ENCODE results near the gene LITAFD.
A peak's percentile ranks its signal among the peaks of the same experiment; 100 is the strongest.
"Not testable (repeated sequence)": the region's sequence is repeated elsewhere in the genome, so short reads cannot be mapped to it uniquely, and the experiment has no call there.

Gene LITAFD

GRCh38 chr16:8894736-8895334 lies 12.7 kb downstream of the LITAFD start:
- DNase-seq: no peak

- DNase-seq: no peak
These were observed 16.6 kb downstream of the LITAFD start for GRCh38 chr16:8898660-8899318.

- no peak for DNase-seq
These were observed 17.7 kb downstream of the LITAFD start for GRCh38 chr16:8899709-8900317.

- no peak for DNase-seq
These were observed 18.2 kb downstream of the LITAFD start for GRCh38 chr16:8900343-8900742.

GRCh38 chr16:8901320-8901861 lies 19.2 kb downstream of the LITAFD start:
- no peak for DNase-seq

- DNase-seq: no peak
These were observed 20.9 kb downstream of the LITAFD start for GRCh38 chr16:8903004-8903403.

GRCh38 chr16:8904018-8904430 lies 21.9 kb downstream of the LITAFD start:
- no peak for DNase-seq

- DNase-seq: peak; percentile 33
These were observed 23.1 kb downstream of the LITAFD start for GRCh38 chr16:8905168-8905762.

- DNase-seq: no peak
These were observed 23.8 kb downstream of the LITAFD start for GRCh38 chr16:8905795-8906591.

- no peak for DNase-seq
These were observed 24.9 kb downstream of the LITAFD start for GRCh38 chr16:8907096-8907495.

- no peak for DNase-seq
These were observed 26.8 kb downstream of the LITAFD start for GRCh38 chr16:8908810-8909468.

GRCh38 chr16:8910811-8911210 lies 28.7 kb downstream of the LITAFD start:
- DNase-seq: no peak

- DNase-seq: no peak
These were observed 30.6 kb downstream of the LITAFD start for GRCh38 chr16:8912793-8913192.

GRCh38 chr16:8914098-8914497 lies 31.9 kb downstream of the LITAFD start:
- DNase-seq: no peak

- DNase-seq: no peak
These were observed 33.7 kb downstream of the LITAFD start for GRCh38 chr16:8915722-8916301.

- DNase-seq: no peak
These were observed 34.5 kb downstream of the LITAFD start for GRCh38 chr16:8916541-8917225.

- DNase-seq: not testable (repeated sequence)
These were observed 35.2 kb downstream of the LITAFD start for GRCh38 chr16:8917336-8917735.

- no peak for DNase-seq
These were observed 37.2 kb downstream of the LITAFD start for GRCh38 chr16:8919089-8919933.

GRCh38 chr16:8919934-8920462 lies 37.8 kb downstream of the LITAFD start:
- DNase-seq: no peak
